Tibial nerve (tissue), 4 donors: ENCODE measurements around the gene TIGD6.

ENCODE experiments used
- CTCF ChIP-seq, 5 experiments: fragments of 200-600 bp in 3 of 5; fragments of 450-650 bp in 2 of 5; sonication (generic) in 3 of 5; IDR thresholded peaks; one replicate each; pipeline ENCODE4 v1.5.1; 2016 to 2019; ENCODE audit warnings: antibody characterized with exemption in 5 of 5, mild to moderate bottlenecking in 3 of 5, moderate library complexity in 2 of 5
- EP300 ChIP-seq, 2 donors: sonication (generic); formaldehyde crosslinking; IDR thresholded peaks; one replicate each; pipeline ENCODE4 v1.6.1; 2017; ENCODE audit warnings: antibody characterized with exemption in 2 of 2, mild to moderate bottlenecking in 1 of 2
- POLR2A ChIP-seq, 2 donors: fragments of 450-650 bp; IDR thresholded peaks; one replicate each; pipeline ENCODE4 v1.6.1; 2017; ENCODE audit warnings: antibody characterized with exemption in 2 of 2, mild to moderate bottlenecking in 2 of 2, moderate library complexity in 2 of 2

- TF ChIP-seq CTCF (IDR thresholded peaks at IDR 0.05) (no peak), POLR2A (IDR thresholded peaks at IDR 0.05) (no peak), EP300 (IDR thresholded peaks at IDR 0.05) (no peak)
Measured at GRCh38 chr5:149998281-149998680, 2.2 kb downstream of the TIGD6 start.
